PC-9 (cell line): Measurements from ENCODE around the gene NEIL1. TPM values are rescaled to one million over a fixed set of nuclear protein-coding genes. Genes with fewer than 3 reads are reported as not detected.
"Not testable (repeated sequence)": the region's sequence is repeated elsewhere in the genome, so short reads cannot be mapped to it uniquely, and the experiment has no call there.

Source experiments
- BruUV-seq: library from RNA; stranded (reverse); fragments of 400-500 nt; replicated peaks from 2 replicates; lab custom pipeline; 2021; lab: Mats Ljungman, UMichigan
- CTCF ChIA-PET: fragments of 300-600 bp; sonication (Branson Sonifier 250); formaldehyde crosslinking; loops from one replicate; lab custom pipeline; 2022; ENCODE audit warnings: antibody characterized with exemption; lab: Charles Lee
- POLR2A ChIA-PET: fragments of 300-600 bp; sonication (Branson Sonifier 250); formaldehyde crosslinking; loops from one replicate; lab custom pipeline; 2022; ENCODE audit warnings: antibody characterized with exemption; ENCODE audit not compliant: unreplicated experiment; lab: Charles Lee
- DNase-seq, 2 experiments: peaks; one replicate each; pipeline versions ENCODE4 v3.0.0 to v3.0.0-alpha.2; 2015 to 2022; ENCODE audit warnings: mixed read lengths in 1 of 2
- H2AFZ ChIP-seq: fragments of 200-600 bp; sonication (generic); 2 replicates; pipeline ENCODE4 v1.8.1; 2017; ENCODE audit warnings: antibody characterized with exemption
- H3F3A ChIP-seq: fragments of 200-600 bp; sonication (generic); 2 replicates; pipeline ENCODE4 v1.8.1; 2017; ENCODE audit warnings: antibody characterized with exemption, mild to moderate bottlenecking, low read depth; ENCODE audit not compliant: insufficient read depth
- H3K27ac ChIP-seq: fragments of 200-600 bp; sonication (generic); 2 replicates; pipeline ENCODE4 v1.6.1; 2016; ENCODE audit warnings: mixed run types
- H3K27me3 ChIP-seq: fragments of 200-600 bp; sonication (generic); 2 replicates; pipeline ENCODE4 v1.6.1; 2016; ENCODE audit warnings: low read depth, mixed run types; ENCODE audit not compliant: insufficient read depth
- H3K36me3 ChIP-seq: fragments of 200-600 bp; sonication (generic); 2 replicates; pipeline ENCODE4 v1.6.1; 2016; ENCODE audit warnings: low read depth, mixed run types
- H3K4me1 ChIP-seq: fragments of 200-600 bp; sonication (generic); replicated peaks from 2 replicates; pipeline ENCODE4 v1.6.1; 2016; ENCODE audit warnings: mixed run types; ENCODE audit not compliant: insufficient read depth
- H3K4me2 ChIP-seq: fragments of 200-600 bp; sonication (generic); 2 replicates; pipeline ENCODE4 v1.6.1; 2017; ENCODE audit warnings: mixed run types
- H3K4me3 ChIP-seq: fragments of 200-600 bp; sonication (generic); 2 replicates; pipeline ENCODE4 v1.6.1; 2016; ENCODE audit warnings: mixed run types
- H3K79me2 ChIP-seq: fragments of 200-600 bp; sonication (generic); 2 replicates; pipeline ENCODE4 v1.6.1; 2017; ENCODE audit warnings: low read depth, mixed run types
- H3K9me2 ChIP-seq: fragments of 200-600 bp; sonication (generic); 2 replicates; pipeline ENCODE4 v1.8.1; 2017; ENCODE audit warnings: mild to moderate bottlenecking; ENCODE audit not compliant: insufficient read depth
- H3K9me3 ChIP-seq: fragments of 200-600 bp; sonication (generic); 2 replicates; pipeline ENCODE4 v1.8.1; 2016; ENCODE audit warnings: low read depth; ENCODE audit not compliant: insufficient read depth
- H4K20me1 ChIP-seq: fragments of 200-600 bp; sonication (generic); 2 replicates; pipeline ENCODE4 v1.8.1; 2017; ENCODE audit not compliant: insufficient read depth
- EZH2 ChIP-seq: fragments of 200-600 bp; sonication (generic); IDR thresholded peaks from 2 replicates; pipeline ENCODE4 v1.8.0; 2017; ENCODE audit warnings: antibody characterized with exemption, low read depth
- intact Hi-C: fragments of 100-400 bp; cut with micrococcal nuclease; formaldehyde crosslinking; loops from one replicate; pipeline ENCODE4 v1.10.0; 2022; ENCODE audit not compliant: unreplicated experiment
- total RNA-seq: library from RNA; stranded (reverse); gene quantifications from 2 replicates; pipeline ENCODE4 v1.2.3, GENCODE V29; 2021
- TF ChIP-seq, protein P1 (sequence below): fragments of 200-600 bp; sonication (generic); conservative IDR thresholded peaks from 2 replicates; pipeline ENCODE4 v1.6.1; 2017; ENCODE audit warnings: mixed run types, antibody characterized with exemption, mild to moderate bottlenecking, moderate library complexity

NEIL1 gene
- total RNA-seq, 1 experiment from 2014 or later, result 21.3 TPM

- no peaks in the 10 kb centered on the region for H3K9me2 ChIP-seq
- intact Hi-C loops, result no loop called here
- H3K4me3 ChIP-seq, result no peak overlapping the region
- H3F3A ChIP-seq, result peaks cover 2% of the 10 kb centered on the region; the same call in 1 of the 2 replicates
- DNase-seq, result no peak
- TF ChIP-seq, protein P1, sequence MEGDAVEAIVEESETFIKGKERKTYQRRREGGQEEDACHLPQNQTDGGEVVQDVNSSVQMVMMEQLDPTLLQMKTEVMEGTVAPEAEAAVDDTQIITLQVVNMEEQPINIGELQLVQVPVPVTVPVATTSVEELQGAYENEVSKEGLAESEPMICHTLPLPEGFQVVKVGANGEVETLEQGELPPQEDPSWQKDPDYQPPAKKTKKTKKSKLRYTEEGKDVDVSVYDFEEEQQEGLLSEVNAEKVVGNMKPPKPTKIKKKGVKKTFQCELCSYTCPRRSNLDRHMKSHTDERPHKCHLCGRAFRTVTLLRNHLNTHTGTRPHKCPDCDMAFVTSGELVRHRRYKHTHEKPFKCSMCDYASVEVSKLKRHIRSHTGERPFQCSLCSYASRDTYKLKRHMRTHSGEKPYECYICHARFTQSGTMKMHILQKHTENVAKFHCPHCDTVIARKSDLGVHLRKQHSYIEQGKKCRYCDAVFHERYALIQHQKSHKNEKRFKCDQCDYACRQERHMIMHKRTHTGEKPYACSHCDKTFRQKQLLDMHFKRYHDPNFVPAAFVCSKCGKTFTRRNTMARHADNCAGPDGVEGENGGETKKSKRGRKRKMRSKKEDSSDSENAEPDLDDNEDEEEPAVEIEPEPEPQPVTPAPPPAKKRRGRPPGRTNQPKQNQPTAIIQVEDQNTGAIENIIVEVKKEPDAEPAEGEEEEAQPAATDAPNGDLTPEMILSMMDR, result no peak
- no peak for TF ChIP-seq EZH2
- ChIA-PET CTCF (no interaction called here), POLR2A (interaction anchor here (0.6 kb wide), 2 partner anchors 10 to 409 kb away, joined by 19 to 34 read pairs; no protein-coding TSS in a partner anchor)
- H3K9me3 ChIP-seq, result no peaks in the 10 kb centered on the region
- H3K79me2 ChIP-seq, result peaks cover 10% of the 10 kb centered on the region; the same call in 1 of the 2 replicates
- peaks cover 13% of the 10 kb centered on the region; the same call in 1 of the 2 replicates for H3K4me1 ChIP-seq
- BruUV-seq, result TSS peak; percentile 7
- H2AFZ ChIP-seq, result no peak overlapping the region
- H3K27me3 ChIP-seq, result no peaks in the 10 kb centered on the region
- H3K27ac ChIP-seq, result no peak overlapping the region
- H3K36me3 ChIP-seq, result no peaks in the 10 kb centered on the region; the same call in 1 of the 2 replicates
- H4K20me1 ChIP-seq, result no peaks in the 10 kb centered on the region
- no peak overlapping the region for H3K4me2 ChIP-seq
Measured at GRCh38 chr15:75339531-75340240, 7.2 kb upstream of the NEIL1 start.

DNA sequence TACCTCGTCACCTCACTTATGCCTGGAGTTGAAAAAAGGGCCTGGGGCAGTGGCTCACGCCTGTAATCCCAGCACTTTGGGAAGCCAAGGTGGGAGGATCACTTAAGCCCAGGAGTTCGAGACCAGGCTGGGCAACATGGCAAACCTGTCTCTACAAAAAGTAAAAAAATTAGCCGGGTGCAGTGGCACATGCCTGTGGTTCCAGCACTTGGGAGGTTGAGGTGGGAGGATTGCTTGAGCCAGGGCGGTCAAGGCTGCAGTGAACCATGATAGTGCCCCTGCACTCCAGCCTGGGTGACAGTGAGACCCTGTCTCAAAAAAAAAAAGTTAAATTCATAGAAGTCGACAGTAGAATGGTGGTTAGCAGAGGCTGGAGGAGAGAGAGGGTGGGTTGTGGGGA, 4.6 kb upstream of the NEIL1 start:
- CTCF ChIA-PET, result no interaction called here
- no peak overlapping the region for H3K4me2 ChIP-seq
- no peaks in the 10 kb centered on the region for H3K9me2 ChIP-seq
- intact Hi-C loops, result no loop called here
- no peaks in the 10 kb centered on the region for H4K20me1 ChIP-seq
- no peak overlapping the region for H3K27ac ChIP-seq
- H3K4me3 ChIP-seq, result no peak overlapping the region
- H2AFZ ChIP-seq, result no peak overlapping the region
- H3K27me3 ChIP-seq, result no peaks in the 10 kb centered on the region
- TF ChIP-seq EZH2, result no peak
- TF ChIP-seq, protein P1, result no peak
- no peak for DNase-seq
- H3K9me3 ChIP-seq, result no peaks in the 10 kb centered on the region
- no peaks in the 10 kb centered on the region; the same call in 1 of the 2 replicates for H3K36me3 ChIP-seq
- no peaks in the 10 kb centered on the region for H3K79me2 ChIP-seq
- no peaks in the 10 kb centered on the region for H3K4me1 ChIP-seq
- BruUV-seq, result no TSS peak
- POLR2A ChIA-PET, result interaction anchor here (0.7 kb wide), 1 partner anchor 18 kb away, joined by 3 read pairs; no protein-coding TSS in a partner anchor
- H3F3A ChIP-seq, result peaks cover 3% of the 10 kb centered on the region; the same call in 1 of the 2 replicates

DNA sequence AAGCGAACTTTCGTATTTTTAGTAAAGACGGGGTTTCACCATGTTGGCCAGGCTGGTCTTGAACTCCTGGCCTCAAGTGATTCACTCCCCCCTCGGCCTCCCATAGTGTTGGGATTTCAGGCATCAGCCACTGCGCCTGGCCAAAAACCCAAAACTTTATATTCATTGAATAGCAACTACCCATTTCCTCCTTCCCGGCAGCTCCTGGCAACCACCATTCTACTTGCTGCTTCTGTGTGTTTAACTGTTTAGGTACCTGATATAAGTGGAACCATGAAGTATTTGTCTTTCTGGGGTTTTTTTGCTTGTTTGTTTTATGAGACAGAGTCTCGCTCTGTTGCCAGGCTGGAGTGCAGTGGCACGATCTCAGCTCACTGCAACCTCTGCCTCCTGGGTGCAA, 2.9 kb upstream of the NEIL1 start:
- DNase-seq, H3K4me3 ChIP-seq, H3K9me3 ChIP-seq, H3K4me2 ChIP-seq, H3K36me3 ChIP-seq, POLR2A ChIA-PET, H2AFZ ChIP-seq, H3F3A ChIP-seq, BruUV-seq, H3K27me3 ChIP-seq, H3K9me2 ChIP-seq, H3K79me2 ChIP-seq, H3K4me1 ChIP-seq, intact Hi-C loops, CTCF ChIA-PET, H3K27ac ChIP-seq, H4K20me1 ChIP-seq: not testable (repeated sequence)
